ENCODE data around the gene FBXO42. TPM values are rescaled to one million over a fixed set of nuclear protein-coding genes. Genes with fewer than 3 reads are reported as not detected.

FBXO42 gene
- total RNA-seq, 3 donors from 2014 or later, result 20.3 to 28.5 (median 26.7) TPM

GRCh38 chr1:16393570-16394521 is 41.6 kb upstream of the FBXO42 start:
- intact Hi-C loops (cut with DNase I; ENCODE audit: low total_unique reads), result no loop called here
- no peak for TF ChIP-seq POLR2AphosphoS5 (IDR thresholded peaks at IDR 0.05)
- TF ChIP-seq CTCF (IDR thresholded peaks at IDR 0.05), result no peak
- no peak for TF ChIP-seq POLR2A (IDR thresholded peaks at IDR 0.05)
- H3K4me1 ChIP-seq, result peaks cover 6 to 10% of the 10 kb centered on the region in 2 donors
- peak in 1 of 2 donors; percentile 24 for DNase-seq (ENCODE audit: low spot score in 2 of 2)
- no peaks in the 10 kb centered on the region for H3K27me3 ChIP-seq
- no peaks in the 10 kb centered on the region for H3K36me3 ChIP-seq
- H3K4me3 ChIP-seq, result peak overlapping the region in 1 of 3 donors; percentile 36
- peak overlapping the region in 1 of 2 donors; percentile 9 for H3K27ac ChIP-seq
- no peaks in the 10 kb centered on the region for H3K9me3 ChIP-seq

- peak overlapping the region in 1 of 2 donors; percentile 13 for H3K27ac ChIP-seq
- no peaks in the 10 kb centered on the region for H3K36me3 ChIP-seq
- peaks cover 6 to 10% of the 10 kb centered on the region in 2 donors for H3K4me1 ChIP-seq
- TF ChIP-seq POLR2AphosphoS5 (IDR thresholded peaks at IDR 0.05), result no peak
- no peak for TF ChIP-seq CTCF (IDR thresholded peaks at IDR 0.05)
- no peak for TF ChIP-seq POLR2A (IDR thresholded peaks at IDR 0.05)
- intact Hi-C loops (cut with DNase I; ENCODE audit: low total_unique reads), result no loop called here
- no peak for DNase-seq (ENCODE audit: low spot score in 2 of 2)
- no peaks in the 10 kb centered on the region for H3K9me3 ChIP-seq
- no peaks in the 10 kb centered on the region for H3K27me3 ChIP-seq
- H3K4me3 ChIP-seq, result peak overlapping the region in 1 of 3 donors; percentile 36
Observed at GRCh38 chr1:16392740-16393569, 40.7 kb upstream of the FBXO42 start.

GRCh38 chr1:16391411-16391810 is 39.1 kb upstream of the FBXO42 start:
- no peaks in the 10 kb centered on the region for H3K36me3 ChIP-seq
- no peaks in the 10 kb centered on the region for H3K27me3 ChIP-seq
- no peaks in the 10 kb centered on the region for H3K9me3 ChIP-seq
- peaks cover 6% of the 10 kb centered on the region in 2 donors for H3K4me1 ChIP-seq
- no peak overlapping the region for H3K4me3 ChIP-seq
- no peak for DNase-seq (ENCODE audit: low spot score in 2 of 2)
- intact Hi-C loops (cut with DNase I; ENCODE audit: low total_unique reads), result no loop called here
- no peak overlapping the region for H3K27ac ChIP-seq
- no peak for TF ChIP-seq POLR2AphosphoS5 (IDR thresholded peaks at IDR 0.05)
- no peak for TF ChIP-seq CTCF (IDR thresholded peaks at IDR 0.05)
- TF ChIP-seq POLR2A (IDR thresholded peaks at IDR 0.05), result no peak

GRCh38 chr1:16387201-16388188 is 35.2 kb upstream of the FBXO42 start:
- Histone ChIP-seq H3K36me3 (no peaks in the 10 kb centered on the region), H3K27ac (peak overlapping the region; percentile 62 to 74), H3K9me3 (no peaks in the 10 kb centered on the region), H3K4me1 (peaks cover 0 to 7% of the 10 kb centered on the region in 2 donors), H3K4me3 (peak overlapping the region; percentile 27 to 53 (median 34)), H3K27me3 (no peaks in the 10 kb centered on the region)
- intact Hi-C loops (cut with DNase I; ENCODE audit: low total_unique reads), result no loop called here
- peak in 1 of 2 donors; percentile 33 for DNase-seq (ENCODE audit: low spot score in 2 of 2)
- TF ChIP-seq CTCF (IDR thresholded peaks at IDR 0.05) (no peak), POLR2A (IDR thresholded peaks at IDR 0.05) (no peak), POLR2AphosphoS5 (IDR thresholded peaks at IDR 0.05) (no peak)

Data from breast epithelium (tissue), 4 donors.